Activated CD8-positive, alpha-beta memory T cell treated with anti-CD3 and anti-CD28 coated beads, Interleukin-2, amount 50 U/mL, for 4 hours (primary cell): ENCODE results near the gene HCLS1.
"Not testable (repeated sequence)": the region's sequence is repeated elsewhere in the genome, so short reads cannot be mapped to it uniquely, and the experiment has no call there.

Experiments
- DNase-seq: peaks from one replicate; pipeline ENCODE4 v3.0.0-alpha.2; 2020

HCLS1 gene

DNA sequence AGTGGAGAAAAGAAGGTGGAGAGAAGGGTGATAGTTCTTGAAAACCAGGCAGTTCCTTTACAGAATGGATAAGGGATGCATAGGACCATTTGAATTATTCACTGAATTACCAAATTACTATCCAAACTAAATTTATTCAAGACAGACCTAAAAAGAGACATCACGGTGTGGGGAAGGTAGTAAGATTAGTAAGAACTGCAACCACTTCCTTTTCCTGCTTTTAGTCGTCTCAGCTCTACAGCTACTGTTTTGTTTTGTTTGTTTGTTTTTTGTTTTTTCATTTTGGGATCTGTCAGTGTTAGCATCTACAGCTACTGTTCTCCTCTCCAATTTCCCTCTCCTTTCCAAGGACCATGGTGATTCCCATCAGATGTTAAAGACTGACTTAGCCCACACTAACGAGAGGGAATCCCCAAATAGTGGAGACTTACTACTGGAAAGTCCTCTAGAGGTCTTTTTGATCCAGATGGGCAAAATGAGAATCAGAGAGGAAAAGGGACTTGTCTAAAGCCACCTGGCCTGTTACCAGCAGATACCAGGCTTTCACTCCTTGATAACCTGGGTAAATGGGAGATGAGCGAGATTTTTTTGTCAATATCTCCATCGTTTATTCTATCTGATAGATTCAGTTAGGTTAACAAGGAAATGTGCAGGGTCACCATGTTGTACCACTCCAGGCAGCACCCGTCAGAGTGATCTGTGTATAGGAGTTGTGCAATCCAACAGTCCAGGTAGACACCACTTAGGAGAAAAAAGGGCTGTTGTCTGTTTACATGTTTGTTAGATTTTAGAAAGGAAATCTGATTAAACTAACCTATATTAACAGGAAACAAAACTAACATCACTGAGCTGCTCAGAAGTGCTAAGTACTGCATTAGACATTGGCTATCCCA, 6.0 kb downstream of the HCLS1 start:
- DNase-seq = no peak

DNA sequence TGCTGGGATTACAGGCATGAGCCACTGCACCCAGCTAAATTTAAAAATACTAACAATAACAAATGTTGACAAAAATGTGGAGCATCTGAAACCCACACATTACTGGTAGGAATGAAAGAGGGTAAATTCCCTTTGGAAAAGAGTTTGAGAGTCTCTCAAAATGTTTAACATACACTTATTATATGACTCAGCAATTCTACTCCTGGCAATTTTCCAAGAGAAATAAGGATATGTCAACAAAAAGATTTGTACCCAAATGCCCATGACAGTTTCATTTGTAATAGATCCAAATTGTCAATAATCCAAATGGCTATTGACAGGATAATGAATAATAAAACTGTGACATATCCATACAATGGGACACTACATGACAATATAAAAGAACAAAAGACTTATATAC, 9.0 kb downstream of the HCLS1 start:
- DNase-seq = no peak

DNA sequence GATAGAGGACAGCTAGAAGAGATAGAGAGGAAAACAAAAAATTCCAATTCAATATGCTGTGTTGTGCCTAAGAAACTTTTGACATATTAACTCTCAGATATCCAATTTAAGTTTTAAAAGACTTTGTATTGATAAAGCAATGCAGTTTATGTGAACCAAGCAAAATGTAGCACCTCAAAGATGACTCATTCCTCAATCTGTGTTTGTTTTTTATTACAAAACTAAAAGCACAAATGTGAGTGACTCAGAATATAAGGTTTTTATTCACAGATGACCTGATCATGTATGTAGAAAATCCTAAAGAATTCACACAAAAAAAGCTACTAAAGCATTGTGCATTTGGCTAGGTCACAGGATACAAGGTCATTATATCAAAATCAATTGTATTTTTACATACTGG, 11.1 kb downstream of the HCLS1 start:
- no peak for DNase-seq

DNA sequence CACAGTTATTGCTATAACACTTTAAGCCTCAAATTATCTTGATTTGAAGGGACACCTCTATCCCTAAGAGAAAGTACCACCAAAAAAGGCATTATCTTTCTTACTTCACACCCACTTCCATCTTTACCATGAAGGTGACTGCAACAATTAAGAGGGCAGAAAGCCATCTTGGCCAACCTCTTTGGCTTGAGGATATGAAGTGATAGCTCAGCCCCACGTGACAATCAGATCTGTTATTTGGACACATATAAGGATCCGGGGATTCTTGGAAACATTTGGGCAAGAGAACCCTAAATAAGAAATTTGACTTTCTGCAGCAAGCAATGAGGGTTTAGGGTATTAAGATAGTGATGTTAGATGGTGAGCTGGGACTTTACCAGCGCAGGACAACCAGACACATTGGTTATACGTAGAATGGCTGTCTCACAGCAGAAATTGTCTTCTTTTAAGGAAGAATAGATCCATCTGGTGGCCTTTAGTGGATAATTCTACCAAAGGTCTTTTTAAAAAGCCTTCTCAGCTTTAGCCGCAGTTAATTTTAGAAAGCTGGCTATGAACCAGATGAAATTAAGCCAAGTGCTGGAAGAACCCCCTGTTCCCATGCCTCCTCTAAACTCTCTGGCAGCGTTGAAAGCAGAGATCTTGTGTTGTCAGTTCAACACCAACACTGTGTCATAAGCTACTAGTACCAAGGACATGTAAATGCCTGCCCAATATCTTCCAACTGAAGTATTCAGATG, 12.3 kb downstream of the HCLS1 start:
- no peak for DNase-seq

DNA sequence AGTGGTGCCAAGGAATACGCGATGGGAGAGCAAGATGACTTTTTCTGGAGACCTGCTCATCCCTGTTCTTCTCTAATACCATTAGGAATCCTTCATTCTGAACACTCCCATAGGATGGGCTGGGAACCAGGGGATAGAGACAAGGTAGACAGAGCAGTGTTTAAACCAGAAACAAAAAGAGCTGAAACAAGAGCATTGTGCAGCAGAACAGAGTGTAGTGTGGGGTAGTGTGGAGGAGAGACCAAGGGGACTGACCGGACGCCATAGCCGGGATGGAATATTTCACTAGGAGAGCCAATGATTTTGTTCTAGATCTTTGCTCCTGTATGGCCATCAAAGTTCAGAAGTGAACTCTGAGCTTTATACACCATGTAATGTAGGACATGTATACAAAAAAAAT, 15.6 kb downstream of the HCLS1 start:
- DNase-seq = no peak

DNA sequence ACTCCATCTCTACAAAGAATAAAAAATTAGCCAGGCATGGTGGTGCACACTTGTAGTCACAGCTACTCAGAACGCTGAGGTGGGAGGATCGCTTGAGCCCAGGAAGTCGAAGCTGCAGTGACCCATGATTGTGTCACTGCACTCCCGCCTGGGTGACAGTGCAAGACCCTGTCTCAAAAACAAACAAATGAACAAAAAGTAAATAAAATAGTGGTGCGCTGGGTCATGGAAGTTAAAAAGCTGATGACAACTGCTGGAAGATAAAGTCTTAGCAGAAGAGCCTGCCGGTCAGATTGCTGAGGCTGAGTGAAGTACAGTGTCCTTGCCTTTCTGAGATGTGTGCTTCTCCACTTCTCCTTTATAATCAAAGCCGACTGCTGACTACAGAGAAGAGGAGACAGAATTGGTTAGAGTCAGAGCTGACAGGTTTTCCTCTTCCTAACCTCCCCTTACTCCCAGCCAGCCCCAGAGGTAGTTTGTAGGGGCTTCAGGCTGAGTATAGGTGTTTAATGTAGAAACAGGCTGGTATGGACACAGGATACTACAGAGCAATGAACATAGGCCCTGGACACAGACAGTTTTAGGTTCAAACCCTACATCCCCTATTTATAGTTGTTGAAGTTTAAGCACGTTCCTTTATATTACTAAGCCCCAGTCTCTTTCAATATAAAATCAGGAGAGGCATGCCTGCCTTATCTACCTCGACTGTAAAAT, 17.9 kb downstream of the HCLS1 start:
- no peak for DNase-seq

DNA sequence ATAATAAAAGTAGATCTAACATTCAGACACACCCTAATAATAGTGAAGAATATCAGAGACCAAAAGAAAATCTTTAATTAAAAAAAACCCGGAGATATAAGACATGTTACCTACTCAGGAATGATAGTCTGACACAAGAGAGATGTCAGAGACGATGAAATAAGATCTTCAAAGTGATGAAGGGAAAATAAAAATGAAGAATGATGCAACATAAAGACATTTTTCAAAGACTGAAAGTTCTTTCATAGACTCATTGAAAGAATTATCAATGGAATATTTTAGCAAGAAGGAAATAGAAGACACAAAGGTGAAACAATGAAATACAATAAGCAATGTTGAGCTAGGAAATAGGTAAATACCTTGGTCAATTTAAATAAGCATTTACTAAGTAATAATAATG, 19.6 kb downstream of the HCLS1 start:
- no peak for DNase-seq

DNA sequence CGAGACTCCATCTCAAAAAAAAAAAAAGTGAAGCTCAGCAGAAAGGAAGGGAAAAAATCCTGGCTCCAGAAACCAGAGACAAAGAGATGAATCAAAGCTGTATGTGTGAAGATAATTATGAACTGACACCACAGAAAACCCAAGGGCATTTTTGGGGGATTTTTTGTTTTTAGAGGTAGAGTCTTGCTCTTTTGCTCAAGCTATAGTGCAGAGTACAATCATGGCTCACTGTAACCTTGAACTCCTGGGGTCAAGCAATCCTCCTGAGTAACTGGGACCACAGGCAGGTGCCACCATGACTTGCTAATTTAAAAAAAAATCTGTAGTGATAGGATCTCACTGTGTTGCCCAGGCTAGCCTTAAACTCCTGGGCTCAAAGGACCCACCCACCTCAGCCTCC, 22.8 kb downstream of the HCLS1 start:
- DNase-seq = no peak

DNA sequence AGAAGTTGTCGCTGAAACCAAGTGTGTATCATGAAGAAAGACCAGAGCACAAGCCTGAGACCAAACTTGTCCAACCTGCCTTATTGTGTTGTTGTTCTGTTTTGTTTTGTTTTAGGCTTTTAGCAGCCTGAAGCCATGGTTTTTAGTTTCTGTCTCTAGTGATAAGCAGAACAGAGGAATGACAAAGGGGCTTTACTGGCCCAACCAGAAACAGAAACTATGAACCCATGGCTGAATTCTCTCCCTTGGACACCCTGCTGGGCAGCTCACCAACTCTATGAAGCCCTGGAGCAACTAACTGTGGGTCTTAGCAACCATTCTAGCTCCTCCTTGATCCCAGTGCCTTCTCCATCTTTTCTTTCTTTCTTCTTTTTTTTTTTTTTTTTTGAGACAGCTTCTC, 30.3 kb downstream of the HCLS1 start:
- DNase-seq = no peak

DNA sequence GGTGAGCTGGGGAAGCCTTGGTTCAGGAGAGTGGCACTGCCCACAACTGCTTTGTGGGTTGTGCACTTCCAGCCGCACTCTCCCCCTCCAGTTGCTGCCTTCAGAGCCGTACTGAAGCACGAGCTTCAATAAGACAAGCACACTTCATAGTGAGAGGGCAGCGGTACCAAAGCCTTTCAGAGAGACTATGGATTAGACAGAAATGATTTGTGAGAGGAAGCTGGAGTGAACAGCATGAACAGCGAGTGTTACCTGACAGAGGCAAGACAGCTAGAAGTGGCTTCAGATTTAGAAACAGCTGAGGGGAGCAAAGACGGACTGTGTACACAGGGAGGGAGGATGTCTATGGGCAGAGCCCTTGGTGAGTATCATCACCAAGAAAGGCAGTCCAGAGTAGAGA, 31.1 kb downstream of the HCLS1 start:
- DNase-seq = no peak

DNA sequence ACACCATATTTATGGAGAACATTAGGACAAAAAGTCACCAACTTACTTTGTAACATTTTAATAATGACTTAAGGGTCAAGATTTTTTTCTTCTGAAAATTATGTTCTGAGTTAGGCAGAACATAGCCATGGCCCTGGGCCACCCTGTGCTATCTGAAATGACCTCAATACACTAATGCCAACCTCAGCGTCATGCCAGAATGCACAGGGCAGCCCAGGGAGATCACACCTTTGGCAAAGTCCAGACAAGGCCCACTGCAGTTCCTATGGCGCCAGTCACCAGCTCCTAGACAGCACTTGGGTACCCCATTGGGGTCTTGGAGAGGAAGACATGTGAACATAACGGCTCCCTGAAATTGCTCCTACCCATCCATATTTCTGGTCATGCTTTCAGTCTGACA, 33.1 kb downstream of the HCLS1 start:
- no peak for DNase-seq

DNA sequence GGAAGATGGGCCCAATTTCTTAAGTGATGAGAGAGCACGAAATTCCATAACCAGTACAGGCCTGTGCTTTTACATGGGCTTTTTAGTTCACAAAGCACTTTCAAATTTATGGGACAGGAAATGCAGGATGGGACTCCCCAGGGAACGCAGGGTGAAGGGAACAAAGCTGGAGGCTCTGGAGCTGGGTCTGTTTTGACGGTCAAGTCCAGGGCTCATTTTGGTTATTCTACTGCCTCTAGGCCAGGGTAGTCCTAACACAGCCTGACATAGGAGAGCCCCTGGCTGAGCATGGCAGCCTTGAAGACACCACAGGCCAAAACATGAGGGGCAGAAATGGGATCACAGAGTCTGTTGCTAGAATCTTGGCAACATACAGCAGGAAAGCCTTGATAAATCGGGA, 33.5 kb downstream of the HCLS1 start:
- DNase-seq = no peak

DNA sequence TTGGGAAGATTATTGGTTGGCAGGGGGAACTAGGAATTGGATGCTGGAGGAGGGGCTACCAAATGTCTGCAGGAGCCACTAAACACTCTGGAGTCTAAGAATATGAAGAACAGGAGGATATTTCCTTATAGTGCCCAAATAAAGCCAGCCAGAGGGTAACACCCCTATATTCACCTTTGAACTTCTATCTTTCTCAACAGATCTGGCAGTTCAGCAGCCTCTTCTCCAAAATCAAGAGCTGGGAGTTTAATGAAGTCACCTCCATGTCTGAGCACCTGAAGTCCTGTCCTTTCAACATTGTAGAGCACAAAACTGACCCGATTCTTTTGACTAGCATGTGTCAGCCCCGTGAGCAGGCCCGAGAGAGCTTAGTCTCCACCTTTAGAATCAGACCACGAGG, 34.2 kb downstream of the HCLS1 start:
- DNase-seq = no peak

DNA sequence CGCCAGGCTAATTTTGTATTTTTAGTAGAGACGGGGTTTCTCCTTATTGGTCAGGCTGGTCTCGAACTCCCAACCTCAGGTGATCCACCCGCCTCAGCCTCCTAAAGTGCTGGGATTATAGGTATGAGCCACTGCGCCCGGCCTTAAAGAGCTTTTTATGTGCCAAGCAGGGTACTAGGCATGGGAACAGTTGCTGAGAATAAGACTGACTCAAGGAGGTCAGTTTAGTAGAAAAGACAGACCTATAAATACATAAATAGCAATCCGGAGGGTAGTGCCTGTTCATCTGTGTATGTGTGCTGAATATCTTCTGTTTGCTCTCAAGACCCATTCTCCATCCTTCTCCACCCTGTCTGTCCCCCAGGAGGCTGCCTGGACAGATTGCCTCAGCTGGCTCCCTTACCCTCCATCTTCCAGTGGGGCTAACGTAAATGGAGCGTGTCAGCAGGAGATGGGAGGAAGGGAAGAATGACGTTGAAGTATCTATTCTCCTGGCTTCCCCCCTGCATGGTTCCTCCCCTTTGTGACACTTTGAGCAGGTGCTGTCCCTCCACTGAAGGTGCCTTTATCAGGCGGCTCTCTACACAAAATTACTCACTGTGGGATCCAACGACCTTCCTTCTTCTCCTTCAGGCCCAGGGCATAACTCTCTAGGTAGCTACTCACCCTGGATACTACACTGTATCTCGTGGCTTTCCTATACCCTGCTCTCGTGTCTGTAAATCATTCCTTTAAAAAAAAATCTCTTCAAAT, 36.4 kb downstream of the HCLS1 start:
- no peak for DNase-seq

DNA sequence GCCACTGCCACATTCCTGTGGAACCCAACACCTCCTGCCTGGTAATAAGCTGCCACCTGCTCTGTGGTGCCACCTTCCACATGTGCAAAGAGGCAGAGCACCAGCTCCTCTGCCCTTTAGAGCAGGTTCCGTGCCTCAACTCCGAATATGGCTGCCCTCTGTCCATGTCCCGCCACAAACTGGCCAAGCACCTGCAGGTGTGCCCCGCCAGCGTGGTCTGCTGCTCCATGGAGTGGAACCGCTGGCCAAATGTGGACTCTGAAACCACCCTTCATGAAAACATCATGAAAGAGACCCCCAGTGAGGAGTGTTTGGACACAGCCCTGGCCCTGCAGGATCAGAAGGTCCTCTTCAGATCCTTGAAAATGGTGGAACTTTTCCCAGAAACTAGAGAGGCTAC, 39.2 kb downstream of the HCLS1 start:
- no peak for DNase-seq

DNA sequence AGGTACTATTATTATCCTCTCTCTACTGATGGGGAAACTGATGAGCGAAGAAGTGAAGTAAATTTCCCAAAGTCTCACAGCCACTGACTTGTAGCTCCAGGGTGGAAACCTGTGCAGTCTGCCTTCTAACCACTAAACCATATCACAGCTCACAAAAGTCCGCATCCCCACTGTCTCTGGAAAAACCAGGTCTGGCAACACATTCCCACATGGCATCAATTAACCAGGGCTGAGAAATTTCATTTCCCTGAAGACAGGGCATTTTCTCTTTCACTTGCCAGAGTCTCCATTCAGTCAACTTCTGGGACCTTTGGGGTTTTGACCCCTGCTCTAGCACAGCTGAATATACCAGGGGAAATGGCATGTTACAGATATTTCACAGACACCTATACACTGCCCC, 41.0 kb downstream of the HCLS1 start:
- no peak for DNase-seq

DNA sequence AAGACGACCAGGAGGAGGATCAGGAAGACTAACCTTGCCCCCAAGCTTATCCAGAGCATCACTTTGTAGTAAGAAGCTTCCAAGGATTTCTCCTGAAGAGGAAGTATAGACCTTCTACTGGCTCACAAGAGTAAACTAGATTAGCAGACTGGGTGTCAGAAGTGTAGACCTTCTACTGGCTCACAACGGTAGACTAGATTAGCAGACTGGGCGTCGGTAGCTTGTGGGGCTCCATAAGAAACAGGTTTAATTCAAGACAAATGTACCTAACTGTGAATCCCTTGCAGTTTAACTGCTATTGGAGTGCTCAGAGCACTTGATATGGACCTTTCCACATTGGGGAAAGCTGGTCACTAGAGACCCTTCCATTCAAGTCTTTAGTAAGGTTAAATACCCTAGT, 54.6 kb downstream of the HCLS1 start:
- DNase-seq = no peak

DNA sequence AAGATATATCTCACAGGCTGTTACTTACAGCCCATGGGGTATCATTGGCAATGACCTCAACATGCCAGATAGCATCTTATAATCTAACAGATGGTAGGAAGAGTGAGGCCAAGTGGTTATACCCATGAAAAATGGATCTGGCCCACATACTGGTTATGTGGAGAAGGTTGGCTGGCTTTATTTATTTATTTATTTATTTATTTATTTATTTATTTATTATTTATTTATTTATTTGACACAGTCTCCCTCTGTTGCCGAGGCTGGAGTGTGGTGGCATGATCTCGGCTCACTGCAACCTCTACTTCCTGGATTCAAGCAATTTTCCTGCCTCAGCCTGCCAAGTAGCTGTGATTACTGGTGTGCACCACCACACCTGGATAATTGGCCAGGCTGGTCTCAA, 55.9 kb downstream of the HCLS1 start:
- no peak for DNase-seq

DNA sequence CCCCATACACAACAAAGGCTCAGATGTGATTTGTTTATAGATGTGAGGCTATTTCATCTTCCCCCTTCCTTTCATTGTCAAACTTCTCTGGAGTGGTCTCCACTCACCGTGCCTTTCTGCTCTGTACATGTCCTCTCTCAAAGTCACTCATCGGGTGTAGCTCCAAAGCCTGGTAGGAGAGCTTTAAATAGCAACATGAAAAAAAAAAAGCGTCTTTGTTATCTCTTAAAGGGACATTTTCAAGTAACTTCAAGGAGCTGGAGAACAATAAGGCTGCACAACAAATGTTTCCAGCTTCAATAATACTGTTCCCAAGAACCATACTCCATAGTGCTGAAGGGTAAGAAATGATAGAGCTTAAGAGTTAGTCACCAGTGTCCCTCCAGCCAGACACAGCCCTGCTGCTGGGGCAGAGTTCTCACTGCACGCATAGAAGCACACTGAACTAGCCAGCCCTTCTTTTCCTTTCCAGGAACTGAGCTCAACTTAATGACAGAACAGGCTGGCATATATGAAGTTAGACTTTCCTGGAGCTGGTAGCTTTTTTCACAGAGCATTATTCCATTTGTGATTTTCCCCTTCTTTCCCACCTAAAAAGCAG, 59.4 kb downstream of the HCLS1 start:
- no peak for DNase-seq

DNA sequence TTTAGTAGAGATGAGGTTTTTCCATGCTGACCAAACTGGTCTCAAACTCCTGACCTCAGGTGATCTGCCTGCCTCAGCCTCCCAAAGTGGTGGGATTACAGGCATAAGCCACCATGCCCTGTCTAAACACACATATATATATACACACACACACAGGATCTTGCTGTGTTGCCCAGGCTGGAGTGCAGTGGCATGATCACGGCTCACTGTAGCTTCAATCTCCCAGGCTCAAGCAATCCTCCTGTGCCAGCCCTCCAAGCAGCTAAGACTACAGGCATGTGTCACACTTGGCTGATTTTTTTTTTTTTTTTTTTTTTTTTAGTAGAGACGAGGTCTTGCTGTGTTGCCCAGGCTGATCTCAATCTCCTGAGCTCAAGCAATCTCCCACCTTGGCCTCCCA, 60.8 kb downstream of the HCLS1 start:
- not testable (repeated sequence) for DNase-seq

DNA sequence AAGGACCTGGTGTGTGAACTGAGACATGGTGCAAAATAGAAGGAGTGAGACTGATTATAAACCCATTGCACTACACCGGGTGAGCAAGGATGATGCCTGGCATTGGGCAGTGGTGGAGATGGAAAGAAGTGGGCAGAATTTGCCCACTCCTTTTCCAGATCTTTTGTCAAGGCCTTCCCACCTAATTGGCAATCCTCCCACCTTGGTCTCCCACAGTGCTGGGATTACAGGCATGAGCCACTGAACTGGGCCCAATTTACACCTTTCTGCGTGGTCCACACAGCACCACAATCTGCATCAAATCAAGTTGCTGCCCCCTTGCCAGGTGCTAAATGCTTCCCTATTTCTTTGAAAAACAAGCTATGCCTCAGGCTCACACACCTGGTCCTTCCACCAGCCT, 62.1 kb downstream of the HCLS1 start:
- no peak for DNase-seq

DNA sequence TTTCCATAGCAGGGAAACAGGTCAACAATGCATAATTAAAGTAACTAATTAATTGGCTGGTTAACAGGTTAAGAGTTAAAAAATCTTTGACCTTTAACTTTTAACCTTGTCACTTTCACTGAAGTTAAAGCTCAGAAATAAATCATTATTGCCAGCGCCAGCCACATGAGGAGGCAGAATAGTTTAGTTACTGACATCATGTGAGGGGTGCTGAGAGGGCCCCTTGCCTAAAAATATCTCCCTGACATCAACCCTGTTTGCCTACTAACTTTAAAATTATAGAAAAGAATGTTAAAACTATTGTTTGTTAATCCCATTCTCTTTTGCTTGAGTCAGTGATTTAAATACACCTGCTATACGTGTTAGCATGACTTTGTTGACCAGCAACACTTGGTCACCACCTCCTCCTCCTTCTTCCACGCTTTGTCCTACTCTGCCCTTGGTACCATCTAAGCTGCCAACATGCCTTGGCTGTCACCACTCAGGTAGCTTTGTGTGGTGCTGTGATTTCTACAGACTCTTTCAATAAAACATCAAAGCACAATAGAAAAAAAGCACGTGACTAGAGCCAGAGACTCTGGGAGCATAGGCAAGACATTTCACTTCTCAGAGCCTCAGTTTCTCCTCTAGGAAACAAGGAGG, 64.8 kb downstream of the HCLS1 start:
- no peak for DNase-seq
